GM12878 (cell line): Measurements from ENCODE around the gene C1QTNF5. TPM values are rescaled to one million over a fixed set of nuclear protein-coding genes. Genes with fewer than 3 reads are reported as not detected.

Experiments
- ATAC-seq: fragments of 200-7000 bp; cut with Tn5 transposase; 3 replicates; pipeline ENCODE4 v1.9.1; 2020; ENCODE audit warnings: mild to moderate bottlenecking, moderate library complexity
- BruUV-seq: library from RNA; stranded (reverse); fragments of 400-500 nt; replicated peaks from 2 replicates; lab custom pipeline; 2021; lab: Mats Ljungman, UMichigan
- CTCF ChIA-PET: fragments of 300-600 bp; sonication (Branson Sonifier 250); formaldehyde crosslinking; extraction: SDS; loops from one replicate; lab custom pipeline; 2021; ENCODE audit warnings: inconsistent platforms; lab: Yijun Ruan, JAX
- POLR2A ChIA-PET: fragments of 350-600 bp; formaldehyde crosslinking; extraction: SDS; loops from one replicate; lab custom pipeline; 2021; ENCODE audit warnings: inconsistent platforms; lab: Charles Lee
- RAD21 ChIA-PET: fragments of 300-600 bp; sonication (Branson Sonifier 250); formaldehyde crosslinking; loops from one replicate; lab custom pipeline; 2023; ENCODE audit warnings: antibody characterized with exemption; ENCODE audit not compliant: unreplicated experiment; lab: Charles Lee
- SMC1A ChIA-PET: fragments of 300-600 bp; sonication (Branson Sonifier 250); formaldehyde crosslinking; loops from one replicate; lab custom pipeline; 2023; ENCODE audit not compliant: unreplicated experiment, uncharacterized antibody; lab: Charles Lee
- DNase-seq: peaks from one replicate; pipeline ENCODE4 v3.0.0-alpha.2; 2011; ENCODE audit warnings: low read depth, low spot score
- FAIRE-seq: peaks from 3 replicates; lab custom pipeline; 2011; peaks lifted over from hg19 to GRCh38; lab: Jason Lieb, UNC
- H2AFZ ChIP-seq: 2 replicates; pipeline ENCODE4 v1.6.0; 2011; ENCODE audit warnings: low read depth, low read length, control low read depth; ENCODE audit not compliant: control insufficient read depth
- H3K27ac ChIP-seq: 2 replicates; pipeline ENCODE4 v1.5.1; 2011; ENCODE audit warnings: control low read depth; ENCODE audit not compliant: control insufficient read depth, insufficient read depth
- H3K27me3 ChIP-seq, 2 experiments: replicated peaks in 1 of 2; 2 replicates each; pipeline versions ENCODE4 v1.6.0 to v1.6.1; 2011; ENCODE audit warnings: low read length in 1 of 2; ENCODE audit not compliant: control insufficient read depth in 2 of 2, insufficient read depth in 2 of 2
- H3K36me3 ChIP-seq, 2 experiments: 2 replicates each; pipeline ENCODE4 v1.5.1; 2011; ENCODE audit warnings: low read length in 1 of 2; ENCODE audit not compliant: control insufficient read depth in 2 of 2, insufficient read depth in 2 of 2
- H3K4me1 ChIP-seq: 2 replicates; pipeline ENCODE4 v1.6.1; 2011; ENCODE audit warnings: mild to moderate bottlenecking, low read length, moderate library complexity, mixed read lengths; ENCODE audit not compliant: control insufficient read depth, insufficient read depth
- H3K4me2 ChIP-seq: 2 replicates; pipeline ENCODE4 v1.6.0; 2011; ENCODE audit warnings: control low read depth; ENCODE audit not compliant: control insufficient read depth, insufficient read depth
- H3K4me3 ChIP-seq: fragments of 200-600 bp; sonication (generic); 2 replicates; pipeline ENCODE4 v1.5.1; 2016
- H3K79me2 ChIP-seq: 2 replicates; pipeline ENCODE4 v1.6.0; 2011; ENCODE audit warnings: low read length; ENCODE audit not compliant: control insufficient read depth, insufficient read depth
- H3K9ac ChIP-seq: 2 replicates; pipeline ENCODE4 v1.8.0; 2011; ENCODE audit warnings: low read length, control low read depth, mixed read lengths; ENCODE audit not compliant: control insufficient read depth, insufficient read depth
- H3K9me3 ChIP-seq: replicated peaks from 3 replicates; pipeline ENCODE4 v1.5.1; 2011; ENCODE audit warnings: mild to moderate bottlenecking, low read length; ENCODE audit not compliant: control insufficient read depth, insufficient read depth
- H4K20me1 ChIP-seq: 2 replicates; pipeline ENCODE4 v1.6.0; 2011; ENCODE audit not compliant: control insufficient read depth, insufficient read depth
- CHD2 ChIP-seq: IDR thresholded peaks from 2 replicates; pipeline ENCODE4 v1.6.1; 2011; ENCODE audit warnings: low read depth, low read length, improper control_type of control experiment, borderline replicate concordance
- CTCF ChIP-seq, 3 experiments: IDR thresholded peaks in 2 of 3; conservative IDR thresholded peaks in 1 of 3; 2 replicates each; pipeline ENCODE4 v1.5.1; 2011; ENCODE audit warnings: low read depth in 3 of 3, low read length in 3 of 3, mild to moderate bottlenecking in 3 of 3, control low read depth in 2 of 3, moderate library complexity in 2 of 3, inconsistent platforms in 1 of 3, mixed read lengths in 1 of 3; ENCODE audit not compliant: control insufficient read depth in 2 of 3, insufficient read depth in 1 of 3; ENCODE audit errors: extremely low read depth in 1 of 3
- DPF2 ChIP-seq: fragments of 450-650 bp; IDR thresholded peaks from 2 replicates; pipeline ENCODE4 v1.6.1; 2017; ENCODE audit warnings: mild to moderate bottlenecking
- FOXK2 ChIP-seq: fragments of 450-650 bp; IDR thresholded peaks from 2 replicates; pipeline ENCODE4 v1.6.1; 2017; ENCODE audit warnings: mild to moderate bottlenecking, moderate library complexity
- IKZF1 ChIP-seq: fragments of 450-650 bp; conservative IDR thresholded peaks from 2 replicates; pipeline ENCODE4 v1.6.1; 2017; ENCODE audit warnings: antibody characterized with exemption, mild to moderate bottlenecking
- LARP7 ChIP-seq: fragments of 450-650 bp; IDR thresholded peaks from 2 replicates; pipeline ENCODE4 v1.6.1; 2017; ENCODE audit warnings: mild to moderate bottlenecking
- NFIC ChIP-seq: IDR thresholded peaks from 2 replicates; pipeline ENCODE4 v1.6.1; 2012; ENCODE audit warnings: low read depth, mild to moderate bottlenecking, inconsistent platforms, low read length, moderate library complexity
- NR2F1 ChIP-seq: fragments of 450-650 bp; conservative IDR thresholded peaks from 2 replicates; pipeline ENCODE4 v1.6.1; 2017; ENCODE audit warnings: mild to moderate bottlenecking
- RAD21 ChIP-seq: IDR thresholded peaks from 2 replicates; pipeline ENCODE4 v1.6.1; 2011; ENCODE audit warnings: mild to moderate bottlenecking, low read depth, low read length, moderate library complexity; ENCODE audit not compliant: insufficient read depth
- SMC3 ChIP-seq: IDR thresholded peaks from 2 replicates; pipeline ENCODE4 v1.6.1; 2011; ENCODE audit warnings: low read length, improper control_type of control experiment, borderline replicate concordance
- SUZ12 ChIP-seq: fragments of 200-600 bp; sonication (generic); IDR thresholded peaks from one replicate; pipeline ENCODE4 v1.6.1; 2018; ENCODE audit warnings: antibody characterized with exemption, mild to moderate bottlenecking; ENCODE audit not compliant: unreplicated experiment
- WGBS: methylation state at CpG from one replicate; pipeline ENCODE4 v1.1.6; 2016; ENCODE audit warnings: low lambda C conversion rate; ENCODE audit not compliant: insufficient replicate concordance, insufficient coverage; ENCODE audit errors: missing lambda C conversion rate; 5-methylcytosine and 5-hydroxymethylcytosine counted together
- in situ Hi-C: fragments of 300-500 bp; cut with MboI; formaldehyde crosslinking; loops from 9 replicates; pipeline ENCODE4 v1.14.3; 2018; ENCODE audit warnings: mixed read lengths
- intact Hi-C: fragments of 100-400 bp; cut with micrococcal nuclease; formaldehyde crosslinking; loops from one replicate; pipeline ENCODE4 v1.14.2; 2022; ENCODE audit not compliant: unreplicated experiment
- polyA plus RNA-seq, 11 experiments: library from polyadenylated mRNA; depleted of rRNA in 4 of 11; unstranded in 6 of 11; stranded (reverse) in 5 of 11; fragments of >200 nt; fragmentation: Nextera tagmentation in 4 of 11; fragmentation: Illumina TruSeq in 1 of 11; extraction: Ambion mirVana in 4 of 11; extraction: Trizol in 1 of 11; gene quantifications; 1 replicate in 1 of 11; 2 replicates in 10 of 11; pipeline versions ENCODE4 v1.2.1 to v1.2.3, GENCODE V29; 2011 to 2016; ENCODE audit warnings: inconsistent platforms in 2 of 11, missing spikeins in 2 of 11, low read depth in 1 of 11
- total RNA-seq, 4 experiments: library from RNA; depleted of rRNA in 3 of 4; stranded (reverse); fragments of >200 nt in 3 of 4; fragmentation: Illumina TruSeq in 1 of 4; extraction: Trizol in 1 of 4; gene quantifications; 2 replicates each; pipeline versions ENCODE4 v1.2.1 to v1.2.3, GENCODE V29; 2013 to 2021

C1QTNF5 gene
- total and polyA plus RNA-seq, 10 of the 15 experiments (the other 5 are each of a cell fraction or from before 2014, with no cell fraction given), result not detected

- CTCF ChIA-PET, result interaction anchor here (0.6 to 3.7 kb wide), 12 partner anchors 8 to 475 kb away, joined by 3 to 45 read pairs (median 4); partner anchors contain the start of genes MFRP, NLRX1 and USP2
- H3K4me1 ChIP-seq, result peaks cover 8% of the 10 kb centered on the region
- 33% methylated on average over 54 of the region's 86 CpGs for WGBS
- peak; percentile 63 for ATAC-seq
- no peak overlapping the region for H2AFZ ChIP-seq
- TF ChIP-seq FOXK2 (no peak), SUZ12 (peak; percentile 97), NFIC (no peak), LARP7 (0 out of 2 replicates have a peak, but pooled peaks have one; percentile 37), SMC3 (peak; percentile 27; the same call in 1 of the 2 replicates), CHD2 (0 out of 2 replicates have a peak, but pooled peaks have one; percentile 34), RAD21 (peak; percentile 25; the same call in 1 of the 2 replicates), DPF2 (0 out of 2 replicates have a peak, but pooled peaks have one; percentile 39), CTCF (IDR thresholded peaks at IDR 0.05 in 2 of 3, conservative IDR thresholded peaks at IDR 0.05 in 1 of 3; ENCODE audit: control insufficient read depth in 2 of 3, extremely low read depth in 1 of 3, insufficient read depth in 1 of 3, low read depth in 3 of 3, low read length in 3 of 3) (peak; percentile 48 to 76 (median 49)), NR2F1 (0 out of 2 replicates have a peak, but pooled peaks have one; percentile 26), IKZF1 (0 out of 2 replicates have a peak, but pooled peaks have one; percentile 34)
- TF ChIP-seq, all 136 proteins: peak for 9
- H4K20me1 ChIP-seq, result no peaks in the 10 kb centered on the region
- no peaks in the 10 kb centered on the region for H3K36me3 ChIP-seq
- H3K4me2 ChIP-seq, result 0 out of 2 replicates have a peak overlapping the region, but pooled peaks have one; percentile 9
- peaks cover 9% of the 10 kb centered on the region for H3K79me2 ChIP-seq
- intact Hi-C loops (loop anchor here (5.0 kb wide), 2 partner anchors 133 to 272 kb away; partner anchors contain the start of gene VPS11), in situ Hi-C loops (no loop called here)
- no peak overlapping the region for H3K9ac ChIP-seq
- peaks cover 9 to 11% of the 10 kb centered on the region in 2 experiments for H3K27me3 ChIP-seq
- no TSS peak for BruUV-seq
- no peak overlapping the region for H3K4me3 ChIP-seq
- ChIA-PET RAD21 (no interaction called here), POLR2A (no interaction called here), SMC1A (interaction anchor here (1.1 to 1.5 kb wide), 2 partner anchors 18 to 77 kb away, joined by 3 read pairs; no protein-coding TSS in a partner anchor)
- DNase-seq (no peak), FAIRE-seq (no peak)
- H3K27ac ChIP-seq, result no peak overlapping the region
- no peaks in the 10 kb centered on the region for H3K9me3 ChIP-seq
Observed at GRCh38 chr11:119339589-119340334, 921 bp downstream of the C1QTNF5 start.
